HG03097 (cell line): ENCODE data around the gene IGFBP2.

Source experiments
- ATAC-seq: cut with Tn5 transposase; IDR thresholded peaks from one replicate; pipeline ENCODE4 v1.9.1; 2021; ENCODE audit not compliant: unreplicated experiment, low FRiP score

IGFBP2 gene

GRCh38 chr2:216636551-216637450 is 3.6 kb downstream of the IGFBP2 start:
- no peak for ATAC-seq

GRCh38 chr2:216637472-216637871 is 4.3 kb downstream of the IGFBP2 start:
- no peak for ATAC-seq

DNA sequence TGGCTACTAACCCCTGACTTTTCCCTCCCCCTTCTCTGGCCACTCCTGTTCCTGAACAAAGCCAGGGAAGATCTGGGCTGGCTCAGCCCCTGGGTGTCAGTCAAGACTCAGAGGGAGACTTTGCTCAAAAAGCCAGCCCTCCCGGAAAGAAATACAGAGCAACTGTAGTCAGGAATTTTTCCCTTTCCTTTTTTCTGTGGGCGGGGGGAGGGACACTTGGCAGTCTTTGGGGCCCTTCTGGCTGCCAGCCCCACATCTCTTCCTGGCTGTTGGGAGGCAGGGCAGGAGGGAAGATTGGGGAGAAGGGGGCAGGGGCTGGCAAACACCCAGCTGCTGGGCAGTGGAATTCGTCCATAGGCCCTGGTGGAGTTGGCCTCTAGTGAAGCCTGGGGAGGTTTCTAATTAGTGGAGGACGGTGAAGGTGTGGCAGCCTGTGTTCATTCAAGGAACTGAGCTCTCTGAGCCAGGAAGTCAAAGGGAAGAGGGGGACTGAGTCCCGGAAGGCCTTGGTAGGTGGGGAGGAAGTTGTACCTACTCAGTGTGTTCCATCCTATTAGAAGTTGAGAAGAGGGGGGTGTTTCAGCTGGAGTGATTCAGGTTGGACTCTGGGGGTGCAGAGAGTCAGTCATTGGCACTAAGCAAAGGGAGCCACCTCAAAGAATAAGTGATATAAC is 10.9 kb downstream of the IGFBP2 start:
- no peak for ATAC-seq

DNA sequence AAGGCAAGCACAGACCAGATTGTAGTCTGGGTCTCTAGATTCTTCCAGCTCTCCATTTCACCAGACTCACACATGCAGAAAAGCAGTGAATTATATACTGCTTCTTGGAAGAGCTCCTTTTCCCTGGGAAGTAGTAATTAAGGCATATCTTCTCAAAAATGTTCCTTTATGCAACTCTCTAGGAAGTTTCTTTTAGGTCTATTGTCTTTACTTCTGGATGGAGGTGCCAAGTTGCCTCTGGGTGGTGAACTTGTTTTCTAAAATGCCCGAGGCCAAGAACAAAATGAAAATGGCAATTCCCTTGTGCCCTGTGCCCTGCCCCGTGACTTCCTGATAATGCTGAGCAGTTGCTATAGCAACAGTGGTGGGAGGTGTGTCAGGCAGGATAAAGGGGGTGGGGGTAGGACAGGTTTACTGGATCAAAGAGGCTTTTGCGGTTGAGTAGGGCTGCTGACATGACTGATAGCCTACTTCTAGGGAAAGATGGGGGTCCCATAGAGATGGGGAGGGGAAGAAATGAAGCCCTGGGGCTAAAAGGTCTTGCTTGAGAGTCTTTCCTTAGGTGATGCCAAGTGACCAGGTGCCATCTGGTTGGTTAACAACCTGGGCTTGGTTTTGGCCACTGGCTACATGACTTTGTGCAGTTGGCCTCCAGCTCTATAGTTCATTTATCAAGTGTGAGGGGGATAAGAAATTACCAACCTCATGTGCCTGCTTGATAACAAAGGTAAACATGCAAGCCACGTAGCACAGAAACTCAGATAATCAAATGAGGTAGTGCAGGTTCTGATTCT is 11.8 kb downstream of the IGFBP2 start:
- no peak for ATAC-seq

- ATAC-seq, result no peak
Measured at GRCh38 chr2:216645636-216645950, 12.4 kb downstream of the IGFBP2 start.

DNA sequence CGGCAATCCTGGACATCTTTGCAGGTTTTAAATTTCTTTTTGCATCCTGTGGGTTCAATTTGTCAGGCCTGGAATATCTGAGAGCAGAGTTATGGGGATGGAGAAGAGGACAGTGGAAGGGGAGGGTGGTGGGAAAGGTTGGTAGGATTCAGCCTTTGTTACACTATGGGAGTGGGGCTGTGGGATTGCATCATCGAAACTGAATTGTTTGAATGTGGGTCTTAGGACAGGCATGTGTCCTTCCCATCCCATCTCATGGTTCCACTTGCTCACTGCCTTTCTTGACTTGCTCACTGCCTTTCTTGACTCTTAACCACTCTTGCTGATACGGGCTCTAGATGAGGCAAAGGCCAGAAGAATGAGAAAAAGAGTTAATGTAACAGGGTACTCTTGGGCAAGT is 12.9 kb downstream of the IGFBP2 start:
- no peak for ATAC-seq

- no peak for ATAC-seq
Measured at GRCh38 chr2:216648105-216648504, 14.9 kb downstream of the IGFBP2 start.

DNA sequence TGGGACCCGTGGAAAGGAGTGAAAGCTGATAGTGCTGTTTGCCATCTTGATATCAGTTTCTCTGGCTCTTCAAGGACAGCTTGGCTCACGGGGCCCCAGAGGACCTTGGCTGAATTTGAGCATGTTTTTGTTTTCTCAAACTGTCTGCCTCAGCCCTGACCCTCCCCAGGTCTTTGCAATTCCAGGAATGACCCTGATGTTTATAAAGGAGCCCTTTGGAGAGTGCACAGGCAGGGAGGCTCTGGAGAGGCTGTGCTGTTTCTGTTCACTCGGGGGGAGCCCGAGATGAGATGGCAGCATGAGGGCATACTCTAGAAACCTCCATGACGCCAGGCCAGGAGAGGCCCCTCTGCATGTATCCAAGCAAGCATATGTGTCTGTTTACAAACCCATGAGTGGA is 16.4 kb downstream of the IGFBP2 start:
- ATAC-seq, result no peak

GRCh38 chr2:216650626-216651257 is 17.5 kb downstream of the IGFBP2 start:
- no peak for ATAC-seq

DNA sequence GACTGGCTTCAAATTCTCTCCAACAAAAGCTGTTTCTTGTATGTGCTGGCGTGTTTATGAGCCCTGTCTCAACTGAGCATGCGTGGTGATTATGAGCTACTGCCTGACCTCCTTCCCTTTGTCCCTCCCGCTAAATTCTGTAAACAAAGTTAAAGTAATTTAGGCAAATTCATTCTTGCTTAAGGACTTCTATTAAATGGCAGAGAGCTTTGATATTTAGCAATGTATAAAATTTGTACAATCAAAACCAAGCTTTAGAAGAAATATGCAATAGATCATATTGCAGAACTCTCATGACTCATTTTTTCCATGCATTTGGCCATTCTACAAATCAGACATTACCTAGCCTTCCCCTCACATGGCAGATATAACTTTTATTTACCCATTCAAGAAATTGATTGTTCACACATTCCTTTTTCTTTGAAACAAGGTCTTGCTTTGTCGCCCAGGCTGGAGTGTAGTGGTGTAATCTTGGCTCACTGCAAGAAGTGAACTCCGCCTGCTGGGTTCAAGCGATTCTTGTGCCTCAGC is 18.2 kb downstream of the IGFBP2 start:
- no peak for ATAC-seq

DNA sequence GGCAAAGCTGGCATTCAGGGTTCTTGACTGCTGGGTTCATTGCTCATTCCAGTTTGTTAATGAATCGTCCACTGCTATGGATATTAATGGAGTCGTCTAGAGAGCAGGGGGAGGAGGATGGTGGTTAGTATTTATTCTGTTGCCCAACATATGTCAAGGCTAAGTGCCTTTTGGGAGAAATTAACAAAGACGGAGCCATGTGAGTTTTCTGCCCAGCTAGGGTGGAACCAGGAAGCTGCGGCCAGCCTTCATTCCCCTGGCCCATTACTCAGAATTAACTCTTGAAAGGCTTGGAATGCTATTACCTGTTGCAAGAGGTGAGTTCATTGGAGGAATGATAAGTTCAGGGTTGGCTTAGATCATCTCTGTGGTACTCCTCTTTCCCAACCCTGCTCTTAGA is 19.3 kb downstream of the IGFBP2 start:
- no peak for ATAC-seq

DNA sequence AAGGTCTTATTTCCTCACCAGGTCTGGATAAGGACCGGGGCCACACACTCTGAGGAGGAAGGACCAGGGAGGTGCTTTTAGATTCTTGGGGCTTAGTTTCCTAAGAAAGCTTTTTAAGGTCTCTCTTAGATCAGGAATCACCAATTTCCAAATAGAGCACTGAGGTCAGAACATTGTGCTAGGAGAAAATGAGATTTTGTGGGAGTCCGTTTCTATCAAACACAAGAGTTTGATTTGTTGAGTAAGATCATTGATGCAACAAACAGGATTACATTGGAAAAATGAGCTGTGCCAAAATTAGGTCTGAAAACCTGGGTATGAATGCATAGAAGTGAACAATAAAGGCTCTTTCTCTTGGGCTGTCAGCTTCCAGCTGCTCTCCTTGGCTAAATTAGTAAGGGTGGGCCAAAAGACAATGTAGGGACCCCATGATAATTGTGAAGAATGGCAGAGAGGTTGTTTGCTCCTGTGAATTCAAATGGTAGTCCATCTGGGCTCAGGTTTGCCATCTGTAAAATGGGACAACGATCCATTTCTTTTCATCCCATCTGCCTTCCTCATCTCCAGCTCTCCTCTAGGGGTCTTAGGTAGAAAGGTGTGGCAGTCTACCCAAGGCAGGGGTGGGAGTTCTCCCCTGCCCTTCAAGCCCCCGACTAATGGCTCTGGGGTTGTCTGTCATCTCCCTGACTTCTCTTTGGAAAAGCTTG is 20.0 kb downstream of the IGFBP2 start:
- no peak for ATAC-seq

- no peak for ATAC-seq
Measured at GRCh38 chr2:216653931-216654365, 20.7 kb downstream of the IGFBP2 start.

DNA sequence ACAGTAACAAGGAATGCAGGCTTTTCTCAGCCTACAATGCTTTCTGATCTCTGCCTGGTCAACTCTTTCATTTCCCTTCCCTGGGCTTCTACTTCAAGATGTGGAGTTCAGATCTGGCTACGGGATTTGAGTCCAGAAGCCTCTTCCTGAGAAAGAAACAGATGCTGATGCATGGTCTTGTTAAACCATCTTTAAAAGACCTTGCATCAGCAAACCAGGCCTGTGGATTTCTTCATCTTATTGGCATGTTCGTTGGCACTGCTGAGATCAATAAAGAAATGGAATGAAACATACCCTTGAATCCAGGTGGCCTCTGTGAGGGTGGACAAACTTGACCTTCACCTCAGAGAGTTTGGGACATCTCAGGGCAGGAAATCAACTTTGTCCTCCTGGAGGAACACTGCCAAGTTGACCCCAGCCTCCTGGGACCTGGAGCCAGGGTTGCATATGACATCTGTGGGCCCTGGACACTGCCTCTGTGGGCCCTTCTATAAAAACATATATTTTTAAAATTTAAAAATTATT is 21.4 kb downstream of the IGFBP2 start:
- no peak for ATAC-seq

DNA sequence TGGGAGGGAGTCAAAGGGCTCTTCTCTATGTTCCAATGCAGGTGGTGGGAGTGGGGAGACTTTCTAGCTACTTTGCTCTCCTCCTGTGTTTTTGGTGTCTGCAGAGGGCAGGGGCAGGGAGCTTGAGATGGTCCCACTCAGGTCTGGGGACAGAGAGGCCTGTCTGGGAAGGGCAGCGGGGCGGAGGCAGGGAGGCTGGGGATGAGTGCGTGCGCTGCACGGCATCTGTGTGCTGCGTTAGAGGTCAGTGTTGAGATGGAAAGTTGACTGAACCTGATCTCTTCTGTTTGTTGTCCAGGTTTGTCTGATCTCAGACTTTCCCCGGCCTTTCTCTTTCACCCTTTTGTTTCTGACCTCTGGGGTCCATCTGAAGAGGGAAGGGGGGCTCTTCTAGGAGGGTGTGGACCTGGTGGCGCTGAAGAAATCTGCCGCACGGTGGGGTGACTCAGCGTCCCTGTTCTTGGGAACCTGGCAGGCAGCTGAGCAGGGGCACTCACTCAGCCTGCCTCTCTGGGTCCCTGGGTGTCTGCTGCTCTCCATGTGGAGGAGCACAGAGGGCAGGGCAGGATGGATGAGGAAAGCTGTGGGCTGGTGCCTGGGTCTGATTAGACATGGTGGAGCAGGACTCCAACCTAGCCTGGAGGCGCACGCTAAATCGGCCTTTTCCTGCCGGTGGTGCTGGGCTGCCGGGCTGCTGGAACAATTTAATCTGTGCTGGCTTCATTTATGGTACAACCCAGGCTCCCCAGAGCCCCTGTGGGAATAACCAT is 24.1 kb downstream of the IGFBP2 start:
- ATAC-seq, result no peak

DNA sequence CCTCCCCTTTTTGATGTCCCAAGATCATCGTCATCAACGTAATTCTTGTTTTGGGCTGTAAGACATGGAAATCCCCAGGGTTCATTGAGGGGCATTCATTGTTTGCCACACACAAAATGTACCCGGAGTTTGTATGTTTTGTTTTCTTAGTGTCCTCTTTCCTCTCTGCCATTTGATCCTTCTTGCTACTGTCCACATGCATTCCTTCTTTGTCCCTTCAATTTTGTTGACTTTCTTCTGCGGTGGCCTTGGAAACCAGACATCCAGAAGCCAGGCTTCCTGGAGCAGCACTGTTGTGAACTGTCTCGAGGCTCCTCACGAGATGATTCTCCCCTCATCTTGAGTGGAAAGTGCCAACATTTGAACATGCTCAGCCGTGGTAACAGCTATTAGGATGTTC is 24.8 kb downstream of the IGFBP2 start:
- ATAC-seq, result no peak

DNA sequence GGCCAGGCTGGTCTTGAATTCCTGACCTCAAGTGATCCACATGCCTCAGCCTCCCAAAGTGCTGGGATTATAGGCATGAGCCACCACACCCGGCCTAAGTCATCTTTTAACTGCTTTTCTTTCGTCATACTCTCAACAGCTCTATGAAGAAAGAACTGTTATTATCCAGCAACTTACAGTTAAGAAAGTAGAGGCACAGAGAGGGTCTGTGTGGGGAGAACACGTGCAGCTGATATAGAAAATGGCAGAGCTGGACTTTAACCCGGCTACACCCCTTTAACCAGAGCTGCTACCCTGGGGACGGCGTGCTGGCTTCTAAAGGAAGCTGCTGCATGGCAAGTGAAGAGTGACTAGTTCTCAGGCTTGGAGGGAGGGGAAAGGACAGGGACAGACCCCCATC is 25.5 kb downstream of the IGFBP2 start:
- no peak for ATAC-seq

GRCh38 chr2:216659276-216659675 is 26.1 kb downstream of the IGFBP2 start:
- no peak for ATAC-seq

GRCh38 chr2:216660496-216660895 is 27.3 kb downstream of the IGFBP2 start:
- no peak for ATAC-seq
